ENCODE measurements around the gene PARD3B.

PARD3B gene

GRCh38 chr2:204776781-204777559 is 231.7 kb downstream of the PARD3B start:
- DNase-seq: no peak

- no peak for DNase-seq
These were observed 234.5 kb downstream of the PARD3B start for GRCh38 chr2:204779771-204780170.

- DNase-seq: no peak
These were observed 236.7 kb downstream of the PARD3B start for GRCh38 chr2:204781941-204782340.

GRCh38 chr2:204790076-204790475 is 244.8 kb downstream of the PARD3B start:
- no peak for DNase-seq

- no peak for DNase-seq
These were observed 246.0 kb downstream of the PARD3B start for GRCh38 chr2:204791230-204791629.

- no peak for DNase-seq
These were observed 249.3 kb downstream of the PARD3B start for GRCh38 chr2:204794624-204795023.

- DNase-seq: no peak
These were observed 249.9 kb downstream of the PARD3B start for GRCh38 chr2:204795156-204795555.

GRCh38 chr2:204796581-204796980 is 251.3 kb downstream of the PARD3B start:
- DNase-seq: no peak

GRCh38 chr2:204799791-204800190 is 254.5 kb downstream of the PARD3B start:
- DNase-seq: no peak

- no peak for DNase-seq
These were observed 263.2 kb downstream of the PARD3B start for GRCh38 chr2:204808494-204808893.

- DNase-seq: no peak
These were observed 279.6 kb downstream of the PARD3B start for GRCh38 chr2:204824751-204825453.

GRCh38 chr2:204825681-204826080 is 280.4 kb downstream of the PARD3B start:
- DNase-seq: no peak

GRCh38 chr2:204827701-204828590 is 282.7 kb downstream of the PARD3B start:
- DNase-seq: no peak

GRCh38 chr2:204834716-204835384 is 289.6 kb downstream of the PARD3B start:
- no peak for DNase-seq

- DNase-seq: no peak
These were observed 290.5 kb downstream of the PARD3B start for GRCh38 chr2:204835786-204836185.

- no peak for DNase-seq
These were observed 295.2 kb downstream of the PARD3B start for GRCh38 chr2:204840504-204840903.

- no peak for DNase-seq
These were observed 296.8 kb downstream of the PARD3B start for GRCh38 chr2:204842068-204842467.

GRCh38 chr2:204842661-204843485 is 297.6 kb downstream of the PARD3B start:
- no peak for DNase-seq

- no peak for DNase-seq
These were observed 301.2 kb downstream of the PARD3B start for GRCh38 chr2:204846471-204846870.

- no peak for DNase-seq
These were observed 304.6 kb downstream of the PARD3B start for GRCh38 chr2:204849892-204850291.

GRCh38 chr2:204850581-204850980 is 305.3 kb downstream of the PARD3B start:
- DNase-seq: no peak

GRCh38 chr2:204853905-204854304 is 308.6 kb downstream of the PARD3B start:
- DNase-seq: no peak

Data from cortex of kidney (tissue), 1 donor.